MM.1S (cell line): ENCODE results near the gene NEGR1.

Source experiments
- DNase-seq: peaks from one replicate; pipeline ENCODE4 v3.0.0-alpha.2; 2015
- H2AFZ ChIP-seq: fragments of 300-600 bp; sonication (generic); 2 replicates; pipeline ENCODE4 v1.6.0; 2016; ENCODE audit warnings: antibody characterized with exemption, low read length
- H3F3A ChIP-seq: fragments of 300-600 bp; sonication (generic); 2 replicates; pipeline ENCODE4 v1.6.1; 2016; ENCODE audit warnings: mild to moderate bottlenecking, antibody characterized with exemption, low read length, moderate library complexity, mixed read lengths; ENCODE audit not compliant: insufficient read depth
- H3K27ac ChIP-seq: fragments of 300-600 bp; sonication (generic); 2 replicates; pipeline ENCODE4 v1.5.1; 2016; ENCODE audit warnings: mild to moderate bottlenecking, low read length
- H3K27me3 ChIP-seq: fragments of 300-600 bp; sonication (generic); replicated peaks from 2 replicates; pipeline ENCODE4 v1.6.0; 2016; ENCODE audit warnings: low read length; ENCODE audit not compliant: insufficient read depth
- H3K36me3 ChIP-seq: fragments of 300-600 bp; sonication (generic); replicated peaks from 2 replicates; pipeline ENCODE4 v1.6.1; 2016; ENCODE audit warnings: mild to moderate bottlenecking, low read length, mixed read lengths; ENCODE audit not compliant: insufficient read depth
- H3K4me1 ChIP-seq: fragments of 300-600 bp; sonication (generic); 2 replicates; pipeline ENCODE4 v1.6.1; 2016; ENCODE audit warnings: low read length, mixed read lengths
- H3K4me2 ChIP-seq: fragments of 300-600 bp; sonication (generic); 2 replicates; pipeline ENCODE4 v1.6.0; 2016; ENCODE audit warnings: low read depth, low read length
- H3K4me3 ChIP-seq: fragments of 300-600 bp; sonication (generic); 2 replicates; pipeline ENCODE4 v1.5.1; 2016; ENCODE audit warnings: low read length, mixed read lengths
- H3K79me2 ChIP-seq: fragments of 300-600 bp; sonication (generic); 2 replicates; pipeline ENCODE4 v1.6.1; 2016; ENCODE audit warnings: mixed run types, low read length, mixed read lengths
- H3K9ac ChIP-seq: fragments of 300-600 bp; sonication (generic); 2 replicates; pipeline ENCODE4 v1.6.1; 2016; ENCODE audit warnings: low read length, mixed read lengths
- H3K9me2 ChIP-seq: fragments of 300-600 bp; sonication (generic); replicated peaks from 2 replicates; pipeline ENCODE4 v1.6.1; 2016; ENCODE audit warnings: mild to moderate bottlenecking, low read length, mixed read lengths; ENCODE audit not compliant: insufficient read depth
- H3K9me3 ChIP-seq: fragments of 300-600 bp; sonication (generic); replicated peaks from 2 replicates; pipeline ENCODE4 v1.6.1; 2016; ENCODE audit warnings: mild to moderate bottlenecking, low read length, mixed read lengths; ENCODE audit not compliant: insufficient read depth
- H4K20me1 ChIP-seq: fragments of 300-600 bp; sonication (generic); 2 replicates; pipeline ENCODE4 v1.6.1; 2016; ENCODE audit warnings: mild to moderate bottlenecking, low read length, moderate library complexity, mixed read lengths; ENCODE audit not compliant: insufficient read depth
- CTCF ChIP-seq: fragments of 300-600 bp; sonication (generic); IDR thresholded peaks from 2 replicates; pipeline ENCODE4 v1.5.1; 2016; ENCODE audit warnings: antibody characterized with exemption, low read length, mixed read lengths
- EZH2 ChIP-seq: fragments of 300-600 bp; sonication (generic); optimal IDR thresholded peaks from 2 replicates; pipeline ENCODE3; 2017; ENCODE audit warnings: low read depth, mild to moderate bottlenecking, antibody characterized with exemption, low read length, mixed read lengths
- EZH2phosphoT487 ChIP-seq: fragments of 300-600 bp; sonication (generic); IDR thresholded peaks from 2 replicates; pipeline ENCODE4 v1.6.1; 2018; ENCODE audit warnings: antibody characterized with exemption, low read length

NEGR1 gene

GRCh38 chr1:72140222-72140621 is 142.1 kb downstream of the NEGR1 start:
- Histone ChIP-seq H3K9ac (no peak overlapping the region), H3K9me3 (no peaks in the 10 kb centered on the region), H3K36me3 (no peaks in the 10 kb centered on the region), H3F3A (no peaks in the 10 kb centered on the region), H3K27ac (no peak overlapping the region), H3K4me1 (no peaks in the 10 kb centered on the region), H2AFZ (no peak overlapping the region), H3K4me2 (no peak overlapping the region), H3K9me2 (no peaks in the 10 kb centered on the region), H3K79me2 (no peaks in the 10 kb centered on the region), H4K20me1 (no peaks in the 10 kb centered on the region), H3K4me3 (no peak overlapping the region), H3K27me3 (no peaks in the 10 kb centered on the region)
- TF ChIP-seq EZH2phosphoT487 (no peak), CTCF (no peak), EZH2 (no peak)
- DNase-seq: no peak

- TF ChIP-seq CTCF: no peak
- no peak for TF ChIP-seq EZH2phosphoT487
- TF ChIP-seq EZH2: no peak
- no peak overlapping the region for H3K4me3 ChIP-seq
- no peak for DNase-seq
Observed at GRCh38 chr1:72137656-72138055, 144.7 kb downstream of the NEGR1 start.

GRCh38 chr1:72129869-72130268 is 152.5 kb downstream of the NEGR1 start:
- no peaks in the 10 kb centered on the region for H3K27me3 ChIP-seq
- no peak overlapping the region for H2AFZ ChIP-seq
- no peak overlapping the region for H3K4me2 ChIP-seq
- H3K27ac ChIP-seq: no peak overlapping the region
- H3F3A ChIP-seq: no peaks in the 10 kb centered on the region
- no peaks in the 10 kb centered on the region for H3K4me1 ChIP-seq
- H4K20me1 ChIP-seq: no peaks in the 10 kb centered on the region
- H3K36me3 ChIP-seq: no peaks in the 10 kb centered on the region
- DNase-seq: no peak
- no peaks in the 10 kb centered on the region for H3K79me2 ChIP-seq
- H3K9me2 ChIP-seq: no peaks in the 10 kb centered on the region
- TF ChIP-seq CTCF: no peak
- no peak for TF ChIP-seq EZH2phosphoT487
- TF ChIP-seq EZH2: no peak
- H3K9me3 ChIP-seq: no peaks in the 10 kb centered on the region
- no peak overlapping the region for H3K4me3 ChIP-seq
- H3K9ac ChIP-seq: no peak overlapping the region

More at GRCh38 chr1:72137656-72138055, 144.7 kb downstream of the NEGR1 start:
- H2AFZ ChIP-seq: no peak overlapping the region
- no peaks in the 10 kb centered on the region for H3F3A ChIP-seq
- no peaks in the 10 kb centered on the region for H3K79me2 ChIP-seq
- H4K20me1 ChIP-seq: no peaks in the 10 kb centered on the region
- no peaks in the 10 kb centered on the region for H3K9me3 ChIP-seq
- H3K4me2 ChIP-seq: no peak overlapping the region
- H3K27ac ChIP-seq: no peak overlapping the region
- H3K27me3 ChIP-seq: no peaks in the 10 kb centered on the region
- no peaks in the 10 kb centered on the region for H3K9me2 ChIP-seq
- H3K36me3 ChIP-seq: no peaks in the 10 kb centered on the region
- no peak overlapping the region for H3K9ac ChIP-seq
- no peaks in the 10 kb centered on the region for H3K4me1 ChIP-seq
